Left forelimb (tissue), 1 donor: Measurements from ENCODE around the gene CSF2RB.

Source experiments
- DNase-seq: peaks from one replicate; pipeline ENCODE4 v3.0.0-alpha.2; 2018; ENCODE audit warnings: low spot score

Gene CSF2RB

GRCh38 chr22:36891646-36892045 lies 21.8 kb upstream of the CSF2RB start:
- no peak for DNase-seq

- DNase-seq = no peak
Measured at GRCh38 chr22:36892292-36892691, 21.1 kb upstream of the CSF2RB start.

- no peak for DNase-seq
Measured at GRCh38 chr22:36893262-36893661, 20.2 kb upstream of the CSF2RB start.

GRCh38 chr22:36894266-36894665 lies 19.2 kb upstream of the CSF2RB start:
- no peak for DNase-seq

GRCh38 chr22:36897611-36898010 lies 15.8 kb upstream of the CSF2RB start:
- no peak for DNase-seq

GRCh38 chr22:36898690-36899089 lies 14.7 kb upstream of the CSF2RB start:
- no peak for DNase-seq

- DNase-seq = no peak
Measured at GRCh38 chr22:36899498-36899897, 13.9 kb upstream of the CSF2RB start.

GRCh38 chr22:36900225-36900624 lies 13.2 kb upstream of the CSF2RB start:
- DNase-seq = no peak

GRCh38 chr22:36900880-36901279 lies 12.5 kb upstream of the CSF2RB start:
- DNase-seq = no peak

GRCh38 chr22:36901411-36902142 lies 11.9 kb upstream of the CSF2RB start:
- no peak for DNase-seq

GRCh38 chr22:36902143-36902926 lies 11.1 kb upstream of the CSF2RB start:
- DNase-seq = no peak

- DNase-seq = no peak
Measured at GRCh38 chr22:36904260-36904880, 9.1 kb upstream of the CSF2RB start.

GRCh38 chr22:36907253-36908195 lies 5.9 kb upstream of the CSF2RB start:
- no peak for DNase-seq

GRCh38 chr22:36910461-36910860 lies 3.0 kb upstream of the CSF2RB start:
- no peak for DNase-seq

GRCh38 chr22:36911887-36912661 lies 1.4 kb upstream of the CSF2RB start:
- no peak for DNase-seq

GRCh38 chr22:36912694-36913426 lies 568 bp upstream of the CSF2RB start:
- no peak for DNase-seq

- no peak for DNase-seq
Measured at GRCh38 chr22:36914390-36914752, 943 bp downstream of the CSF2RB start.

- no peak for DNase-seq
Measured at GRCh38 chr22:36916034-36916433, 2.6 kb downstream of the CSF2RB start.

- DNase-seq = no peak
Measured at GRCh38 chr22:36918586-36919284, 5.3 kb downstream of the CSF2RB start.
